Measurements from ENCODE around the gene MOB2. TPM values are rescaled to one million over a fixed set of nuclear protein-coding genes. Genes with fewer than 3 reads are reported as not detected.

The MOB2 gene
- total RNA-seq, 2 donors from 2014 or later: 11.4 to 31.3 TPM

DNA sequence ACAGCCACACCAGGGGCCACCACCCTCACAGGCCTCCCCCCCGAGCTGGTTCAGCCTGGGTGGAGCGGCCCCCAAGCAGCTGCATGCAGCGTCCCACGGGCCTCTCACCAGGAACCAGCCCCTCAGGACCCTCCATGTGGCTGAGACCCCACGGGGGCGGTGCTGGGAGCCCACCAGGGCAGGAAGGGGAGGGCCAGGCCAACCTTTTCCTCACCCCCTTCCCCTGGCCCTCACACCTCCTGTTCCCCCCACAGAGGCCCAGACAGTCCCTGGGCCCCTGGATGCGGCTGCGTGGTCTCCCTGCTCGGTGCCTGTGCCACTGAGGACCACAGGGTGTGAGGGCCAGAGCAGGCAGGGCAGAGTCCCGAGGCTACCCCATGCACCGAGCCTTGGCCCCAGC, 46.5 kb downstream of the MOB2 start:
- DNase-seq (no peak), ATAC-seq (no peak)
- peaks cover 0 to 4% of the 10 kb centered on the region in 2 donors for H3K36me3 ChIP-seq (replicated peaks in 1 of 2; ENCODE audit: insufficient read depth in 1 of 2, low read depth in 2 of 2)
- intact Hi-C loops (cut with DNase I): no loop called here
- 87 to 89% methylated on average over 5 to 9 of the region's 11 CpGs for WGBS, 2 donors
- peaks cover 35% of the 10 kb centered on the region for H3K4me1 ChIP-seq
- H3K27ac ChIP-seq: no peak overlapping the region
- no peaks in the 10 kb centered on the region for H3K27me3 ChIP-seq
- H3K4me3 ChIP-seq: no peak overlapping the region
- H3K9me3 ChIP-seq: no peaks in the 10 kb centered on the region
- no peak for TF ChIP-seq CTCF (IDR thresholded peaks at IDR 0.05)
- TF ChIP-seq POLR2A (IDR thresholded peaks at IDR 0.05): no peak

DNA sequence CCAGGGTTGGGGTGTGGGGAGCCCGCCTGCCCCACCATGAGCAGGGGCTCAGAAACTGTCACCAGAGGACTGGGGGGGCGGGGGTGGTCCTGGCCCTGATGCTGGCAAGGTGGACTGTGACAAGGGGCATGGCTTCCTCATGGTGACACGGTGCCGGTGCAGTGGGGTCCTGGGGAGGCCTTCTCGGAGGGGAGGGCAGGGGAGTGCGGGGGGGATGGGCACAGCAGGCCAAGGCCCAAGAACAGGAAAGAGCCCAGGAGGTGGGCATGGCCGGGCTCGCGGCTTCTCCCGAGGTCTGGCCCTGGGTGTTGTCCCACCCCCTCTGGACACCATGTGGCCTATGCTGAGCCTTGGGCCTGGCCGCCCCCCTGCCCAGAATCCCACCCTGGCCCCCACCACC, 47.2 kb downstream of the MOB2 start:
- intact Hi-C loops (cut with DNase I): no loop called here
- no peak for DNase-seq
- ATAC-seq: no peak
- TF ChIP-seq POLR2A (IDR thresholded peaks at IDR 0.05) (no peak), CTCF (IDR thresholded peaks at IDR 0.05) (no peak)
- WGBS, 2 donors: 77 to 80% methylated on average over 2 to 11 of the region's 11 CpGs
- Histone ChIP-seq H3K4me1 (peaks cover 42% of the 10 kb centered on the region), H3K4me3 (no peak overlapping the region), H3K9me3 (no peaks in the 10 kb centered on the region), H3K36me3 (replicated peaks in 1 of 2; ENCODE audit: insufficient read depth in 1 of 2, low read depth in 2 of 2) (peaks cover 0 to 4% of the 10 kb centered on the region in 2 donors), H3K27ac (peak overlapping the region in 1 of 4 donors; percentile 22), H3K27me3 (no peaks in the 10 kb centered on the region)

GRCh38 chr11:1438967-1439330, 47.6 kb downstream of the MOB2 start:
- H3K9me3 ChIP-seq: no peaks in the 10 kb centered on the region
- TF ChIP-seq POLR2A (IDR thresholded peaks at IDR 0.05): no peak
- no peak for TF ChIP-seq CTCF (IDR thresholded peaks at IDR 0.05)
- WGBS, 2 donors: 73% methylated on average over 10 of the region's 11 CpGs; no CpG with 5 or more reads in 1 of the 2 donors
- intact Hi-C loops (cut with DNase I): no loop called here
- H3K36me3 ChIP-seq (replicated peaks in 1 of 2; ENCODE audit: insufficient read depth in 1 of 2, low read depth in 2 of 2): peaks cover 0 to 4% of the 10 kb centered on the region in 2 donors
- H3K27ac ChIP-seq: peak overlapping the region in 1 of 4 donors; percentile 22
- H3K4me1 ChIP-seq: peaks cover 46% of the 10 kb centered on the region
- DNase-seq (no peak), ATAC-seq (no peak)
- no peak overlapping the region for H3K4me3 ChIP-seq
- no peaks in the 10 kb centered on the region for H3K27me3 ChIP-seq

DNA sequence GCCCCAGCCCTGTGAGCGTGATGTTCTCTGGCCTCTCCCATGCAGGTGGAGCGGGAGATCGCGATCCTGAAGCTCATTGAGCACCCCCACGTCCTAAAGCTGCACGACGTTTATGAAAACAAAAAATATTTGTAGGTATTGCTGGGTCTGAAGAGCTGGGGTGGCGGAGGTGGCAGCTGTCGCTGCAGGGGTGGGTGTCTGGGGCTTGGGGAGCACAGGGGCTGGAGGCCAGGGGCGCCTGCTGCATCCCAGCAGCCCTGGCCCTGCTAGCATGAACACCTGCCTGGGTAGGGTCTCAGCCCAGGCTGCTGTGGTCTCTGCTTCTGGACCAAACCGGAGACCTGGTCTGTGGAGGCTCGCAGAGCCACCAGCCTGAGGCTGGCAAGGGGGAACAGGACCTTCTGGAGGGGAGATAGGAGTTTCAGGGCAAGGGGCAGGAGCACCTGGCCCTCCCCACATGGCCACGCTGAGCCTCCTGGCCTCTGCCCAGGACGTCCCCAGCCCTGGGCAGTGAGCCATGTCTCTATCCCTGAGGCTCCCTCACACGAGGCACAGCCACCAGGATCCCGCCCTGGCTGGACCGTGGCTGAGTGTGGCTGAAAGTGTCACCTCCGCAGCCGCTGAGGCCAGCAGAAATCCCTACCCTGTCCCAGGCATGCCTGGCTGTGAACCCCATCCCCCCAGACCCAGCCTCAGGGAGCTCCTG, 48.2 kb downstream of the MOB2 start:
- DNase-seq: peak in 2 of 4 donors; percentile 57 to 60
- TF ChIP-seq POLR2A (IDR thresholded peaks at IDR 0.05): no peak
- TF ChIP-seq CTCF (IDR thresholded peaks at IDR 0.05): no peak
- intact Hi-C loops (cut with DNase I): no loop called here
- Histone ChIP-seq H3K4me3 (no peak overlapping the region), H3K27ac (peak overlapping the region in 2 of 4 donors; percentile 16 to 22), H3K27me3 (no peaks in the 10 kb centered on the region), H3K4me1 (peaks cover 52% of the 10 kb centered on the region), H3K36me3 (replicated peaks in 1 of 2; ENCODE audit: insufficient read depth in 1 of 2, low read depth in 2 of 2) (peaks cover 0 to 4% of the 10 kb centered on the region in 2 donors), H3K9me3 (no peaks in the 10 kb centered on the region)
- ATAC-seq: no peak
- WGBS, 2 donors: 45 to 52% methylated on average over 5 to 19 of the region's 19 CpGs

- H3K27me3 ChIP-seq: no peaks in the 10 kb centered on the region
- H3K27ac ChIP-seq: peak overlapping the region in 2 of 4 donors; percentile 16 to 44
- no peak overlapping the region for H3K4me3 ChIP-seq
- no peaks in the 10 kb centered on the region for H3K9me3 ChIP-seq
- ATAC-seq: peak; percentile 83
- H3K36me3 ChIP-seq (replicated peaks in 1 of 2; ENCODE audit: insufficient read depth in 1 of 2, low read depth in 2 of 2): peaks cover 0 to 2% of the 10 kb centered on the region in 2 donors
- intact Hi-C loops (cut with DNase I): no loop called here
- peak; percentile 74 to 88 (median 78) for DNase-seq
- TF ChIP-seq POLR2A (IDR thresholded peaks at IDR 0.05) (peak in 1 of 3 donors; percentile 6), CTCF (IDR thresholded peaks at IDR 0.05) (no peak)
- 38% methylated on average over 6 of the region's 6 CpGs; no CpG with 5 or more reads in 1 of the 2 donors for WGBS, 2 donors
- peaks cover 55% of the 10 kb centered on the region for H3K4me1 ChIP-seq
Observed at GRCh38 chr11:1437500-1437899, 49.1 kb downstream of the MOB2 start.

All from body of pancreas (tissue), 4 donors.